Stimulated activated naive CD4-positive, alpha-beta T cell treated with Interleukin-2 at 50 U/mL for 16 hours (primary cell): ENCODE results near the gene ING2.
"Not testable (repeated sequence)": the region's sequence is repeated elsewhere in the genome, so short reads cannot be mapped to it uniquely, and the experiment has no call there.

Experiments used
- DNase-seq: peaks from one replicate; lab custom pipeline; 2025; lab: John Stamatoyannopoulos, UW

Gene ING2

DNA sequence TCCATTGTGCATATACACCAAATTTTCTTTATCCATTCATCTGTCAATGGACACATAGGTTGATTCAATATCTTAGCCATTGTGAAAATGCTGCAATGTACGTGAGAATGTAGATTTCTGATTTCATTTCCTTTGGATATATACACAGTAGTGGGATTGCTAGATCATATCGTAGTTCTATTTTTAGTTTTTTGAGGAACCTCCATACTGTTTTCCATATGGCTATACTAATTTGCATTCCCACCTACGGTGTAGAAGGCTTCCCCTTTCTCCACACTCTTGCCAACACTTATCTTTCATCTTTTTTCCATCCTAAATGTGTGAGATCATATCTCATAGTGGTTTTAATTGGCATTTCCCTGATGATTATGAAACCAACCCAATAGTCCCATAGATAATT lies 43.4 kb downstream of the ING2 start:
- no peak for DNase-seq

DNA sequence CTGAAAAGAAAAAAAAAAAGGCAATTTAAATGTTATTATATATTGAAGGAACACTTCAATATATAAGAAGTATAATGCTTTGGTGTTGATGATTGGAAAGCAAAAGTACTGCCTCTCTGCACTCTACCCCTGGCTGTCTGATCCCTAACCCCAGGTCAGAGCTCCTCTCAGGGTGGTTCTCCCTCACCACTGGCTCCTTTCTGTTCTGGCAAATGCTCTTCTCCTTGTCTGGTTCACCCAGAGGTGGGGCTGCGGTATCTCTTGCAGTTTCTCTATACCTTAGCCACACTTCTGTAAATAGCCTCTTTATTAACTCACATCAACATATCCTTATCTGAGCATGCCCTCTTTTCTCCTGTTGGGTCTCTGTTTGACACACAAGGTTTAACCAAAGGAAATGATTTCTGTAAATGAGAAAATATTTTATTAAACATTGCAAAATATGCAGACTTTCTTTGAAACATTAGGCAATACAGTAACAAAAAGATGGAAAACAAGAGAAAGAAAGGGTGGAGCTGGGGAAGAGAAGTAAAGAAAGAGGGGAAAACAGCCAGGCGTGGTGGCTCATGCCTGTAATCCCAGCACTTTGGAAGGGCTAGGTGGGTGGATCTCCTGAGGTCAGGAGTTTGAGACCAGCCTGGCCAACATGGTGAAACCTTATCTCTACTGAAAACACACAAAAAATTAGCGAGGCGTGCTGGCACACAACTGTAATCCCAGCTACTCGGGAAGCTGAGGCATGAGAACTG lies 45.7 kb downstream of the ING2 start:
- DNase-seq = no peak

DNA sequence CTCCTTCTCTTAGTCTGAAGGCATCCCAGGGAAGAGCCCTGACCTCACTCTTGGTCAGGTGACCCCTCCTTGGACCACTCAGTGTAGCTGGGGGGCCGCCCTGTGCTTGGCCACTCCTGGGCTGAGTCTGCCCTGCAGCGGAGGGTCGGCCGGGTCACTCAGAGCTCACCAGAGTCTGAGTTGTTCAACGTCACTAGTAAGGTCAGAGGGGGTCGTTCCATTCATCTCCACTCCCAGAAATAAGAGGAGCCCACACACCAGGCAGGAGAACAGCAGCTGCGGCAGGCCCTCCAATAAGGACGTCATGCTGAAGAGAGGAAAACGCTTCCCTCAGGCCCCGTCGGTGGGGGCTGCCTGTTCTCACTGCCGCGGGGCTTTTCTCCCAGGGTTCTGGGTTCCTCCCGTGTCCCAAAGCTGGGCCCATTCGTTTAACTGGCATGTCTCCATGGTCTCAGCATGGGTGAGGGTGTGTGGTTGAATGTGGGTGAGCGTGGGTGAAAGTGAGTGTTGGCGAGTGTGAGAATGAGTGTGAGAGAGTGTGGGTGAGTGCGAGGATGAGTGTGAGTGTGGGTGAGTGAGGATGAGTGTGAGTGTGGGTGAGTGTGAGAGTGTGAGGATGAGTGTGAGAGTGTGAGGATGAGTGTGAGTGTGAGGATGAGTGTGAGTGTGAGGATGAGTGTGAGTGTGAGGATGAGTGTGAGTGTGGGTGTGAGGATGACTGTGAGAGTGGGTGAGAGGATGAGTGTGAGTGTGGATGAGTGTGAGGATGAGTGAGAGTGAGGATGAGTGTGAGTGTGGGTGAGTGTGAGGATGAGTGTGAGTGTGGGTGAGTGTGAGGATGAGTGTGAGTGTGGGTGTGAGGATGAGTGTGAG lies 47.7 kb downstream of the ING2 start:
- DNase-seq = no peak

DNA sequence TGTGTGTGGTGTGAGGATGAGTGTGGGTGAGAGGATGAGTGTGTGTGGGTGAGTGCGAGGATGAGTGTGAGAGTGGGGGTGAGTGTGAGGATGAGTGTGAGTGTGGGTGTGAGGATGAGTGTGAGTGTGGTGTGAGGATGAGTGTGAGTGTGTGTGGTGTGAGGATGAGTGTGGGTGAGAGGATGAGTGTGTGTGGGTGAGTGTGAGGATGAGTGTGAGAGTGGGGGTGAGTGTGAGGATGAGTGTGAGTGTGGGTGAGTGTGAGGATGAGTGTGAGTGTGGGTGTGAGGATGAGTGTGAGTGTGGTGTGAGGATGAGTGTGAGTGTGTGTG lies 48.3 kb downstream of the ING2 start:
- not testable (repeated sequence) for DNase-seq

DNA sequence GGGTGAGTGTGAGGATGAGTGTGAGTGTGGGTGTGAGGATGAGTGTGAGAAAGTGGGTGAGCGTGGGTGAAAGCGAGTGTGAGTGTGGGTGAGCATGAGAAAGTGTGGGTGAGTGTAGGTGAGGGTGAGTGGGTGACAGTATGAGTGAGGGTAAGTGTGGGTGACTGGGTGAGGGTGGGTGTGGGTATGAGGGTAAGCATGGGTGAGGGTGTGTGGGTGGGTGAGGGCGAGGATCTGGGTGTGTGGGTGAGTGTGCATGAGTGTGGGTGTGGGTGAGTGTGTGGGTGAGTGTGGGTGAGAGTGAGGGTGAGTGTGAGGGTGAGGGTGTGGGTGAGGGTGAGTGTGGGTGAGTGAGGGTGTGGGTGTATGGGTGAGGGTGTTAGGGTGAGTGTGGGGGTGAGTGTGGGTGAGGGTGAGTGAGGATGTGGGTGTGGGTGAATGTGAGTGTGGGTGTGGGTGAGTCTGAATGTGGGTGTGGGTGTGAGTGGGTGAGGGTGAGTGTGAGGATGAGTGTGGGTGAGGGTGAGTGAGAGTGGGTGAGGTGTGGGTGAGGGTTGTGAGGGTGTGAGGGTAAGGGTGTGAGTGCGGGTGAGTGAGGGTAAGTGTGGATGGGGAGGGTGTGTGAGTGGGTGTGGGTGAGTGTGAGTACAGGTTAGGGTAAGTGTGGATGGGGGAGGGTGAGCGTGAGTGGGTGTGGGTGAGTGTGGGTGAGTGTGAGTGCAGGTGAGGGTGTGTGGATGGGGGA lies 48.9 kb downstream of the ING2 start:
- no peak for DNase-seq

DNA sequence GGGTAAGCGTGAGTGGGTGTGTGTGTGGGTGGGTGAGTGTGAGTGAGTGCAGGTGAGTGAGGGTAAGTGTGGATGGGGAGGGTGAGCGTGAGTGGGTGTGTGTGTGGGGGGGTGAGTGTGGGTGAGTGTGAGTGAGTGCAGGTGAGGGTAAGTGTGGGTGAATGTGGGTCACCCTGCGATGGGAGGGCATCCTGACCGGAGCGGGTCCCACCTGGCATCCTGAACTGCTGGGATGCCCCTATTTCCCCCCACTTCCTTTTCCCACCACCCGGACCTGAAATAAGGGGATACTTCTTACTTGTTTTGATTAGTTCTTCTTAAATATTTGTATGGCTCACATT lies 49.5 kb downstream of the ING2 start:
- DNase-seq = no peak

DNA sequence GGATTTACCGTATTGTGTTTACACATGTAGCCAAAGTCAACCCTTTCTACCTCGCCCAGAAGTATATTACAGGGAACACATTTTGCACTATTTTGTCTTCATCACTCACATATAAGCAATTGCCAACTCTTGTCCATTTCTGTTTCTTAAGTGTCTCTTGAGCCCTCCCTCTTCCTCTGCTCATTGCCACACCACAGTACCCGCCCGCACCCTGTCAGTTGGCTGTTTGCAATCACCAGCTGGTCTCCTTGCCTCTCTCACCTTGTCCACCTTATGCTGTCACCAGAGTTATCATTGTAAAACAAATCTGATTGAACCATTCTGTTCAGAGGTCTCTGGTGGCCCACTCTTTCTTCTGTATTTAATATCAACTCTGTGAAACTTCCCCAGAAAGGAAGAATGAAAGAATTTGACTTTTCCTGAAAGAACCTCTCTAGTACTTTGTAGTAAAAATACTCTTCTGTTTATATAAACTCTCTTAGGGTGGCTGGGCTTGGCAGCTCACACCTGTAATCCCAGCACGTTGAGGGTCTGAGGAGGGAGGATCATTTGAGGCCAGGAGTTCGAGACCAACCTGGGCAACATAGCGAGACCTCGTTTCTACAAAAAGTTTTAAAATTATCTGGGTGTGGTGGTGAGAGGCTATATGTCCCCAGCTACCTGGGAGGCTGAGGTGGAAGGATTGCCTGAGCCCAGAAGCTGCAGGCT lies 50.2 kb downstream of the ING2 start:
- no peak for DNase-seq

DNA sequence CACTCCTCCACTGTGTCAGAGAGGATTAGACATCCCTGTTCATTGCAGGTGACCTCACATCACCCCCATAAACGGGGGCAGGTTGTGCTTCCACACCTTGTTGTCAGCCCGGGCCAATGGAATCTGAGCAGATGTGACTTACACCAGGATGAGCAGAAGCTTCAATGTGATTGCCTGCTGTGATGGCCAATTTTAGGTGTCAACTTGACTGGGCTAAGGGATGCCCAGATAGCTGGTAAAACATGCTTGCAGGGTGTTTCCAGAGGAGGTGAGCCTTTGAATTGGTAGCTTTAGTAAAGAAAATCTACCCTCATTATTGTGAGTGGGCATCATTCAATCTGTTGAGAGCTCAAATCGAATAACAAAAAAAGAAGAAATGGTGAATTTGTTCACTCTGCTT lies 52.1 kb downstream of the ING2 start:
- no peak for DNase-seq

DNA sequence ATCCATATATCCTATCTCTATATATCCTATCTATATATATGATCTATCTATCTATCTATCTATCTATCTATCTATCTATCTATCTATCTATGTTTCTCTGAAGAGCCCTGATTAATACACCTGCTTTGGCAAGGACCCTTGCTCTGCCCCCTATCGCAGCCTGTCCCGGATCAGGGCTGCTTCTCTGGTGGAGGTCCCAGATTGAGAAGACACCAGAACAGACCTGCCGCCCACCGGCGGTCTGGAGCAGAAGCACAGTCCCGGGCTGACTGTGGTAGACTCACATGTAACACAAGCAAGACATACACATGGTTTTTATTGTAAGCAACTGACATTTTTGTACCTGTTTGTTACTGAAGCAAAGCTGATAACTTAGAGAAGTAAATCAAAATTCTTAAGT lies 52.8 kb downstream of the ING2 start:
- DNase-seq = no peak

DNA sequence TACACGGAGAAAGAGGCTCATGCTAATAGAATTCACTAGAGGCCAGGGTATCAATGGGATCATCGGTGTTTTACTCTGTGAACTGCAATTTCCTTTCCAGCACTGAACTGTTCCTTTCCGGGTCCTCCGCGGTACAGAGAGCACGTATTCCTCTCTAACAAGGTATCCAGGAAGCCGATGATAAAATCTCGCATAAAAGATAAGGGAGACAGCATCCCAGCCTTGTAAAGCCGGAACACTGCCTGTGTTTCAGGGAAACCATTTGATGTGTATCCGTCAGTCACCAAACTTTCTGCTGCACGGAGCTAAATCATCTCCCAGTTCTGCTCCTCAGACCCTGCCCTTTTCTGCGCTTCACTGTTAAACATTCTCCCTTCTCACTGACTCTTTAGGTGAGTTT lies 54.0 kb downstream of the ING2 start:
- no peak for DNase-seq

DNA sequence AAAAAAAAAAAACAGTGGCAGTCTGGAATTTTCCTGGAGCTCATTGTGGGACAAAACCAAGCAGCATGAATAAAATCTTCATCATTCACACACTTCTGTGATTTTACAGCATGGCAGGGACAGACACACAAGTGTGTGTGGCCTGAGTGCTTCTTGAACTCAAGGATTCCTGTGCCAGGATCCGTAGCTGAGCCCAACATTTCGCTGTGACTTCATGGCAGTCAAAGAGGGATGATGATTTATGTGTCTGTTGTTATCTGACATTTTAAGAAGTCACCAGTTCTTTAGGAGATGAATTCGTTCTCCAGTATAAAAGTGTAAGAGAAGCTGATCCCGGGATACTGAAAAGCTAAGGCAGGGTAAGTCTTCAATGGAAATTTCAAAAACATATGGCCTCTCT lies 57.0 kb downstream of the ING2 start:
- no peak for DNase-seq
